Measurements from ENCODE around the gene MAP1B.

Gene MAP1B

GRCh38 chr5:72224946-72225463, 117.7 kb downstream of the MAP1B start:
- DNase-seq (ENCODE audit: low spot score) = peak; percentile 56

GRCh38 chr5:72225741-72226140, 118.5 kb downstream of the MAP1B start:
- DNase-seq (ENCODE audit: low spot score) = no peak

GRCh38 chr5:72226950-72227349, 119.7 kb downstream of the MAP1B start:
- DNase-seq (ENCODE audit: low spot score) = no peak

GRCh38 chr5:72228960-72229359, 121.7 kb downstream of the MAP1B start:
- no peak for DNase-seq (ENCODE audit: low spot score)

- no peak for DNase-seq (ENCODE audit: low spot score)
Observed at GRCh38 chr5:72231991-72232703, 124.9 kb downstream of the MAP1B start.

GRCh38 chr5:72232838-72233237, 125.6 kb downstream of the MAP1B start:
- no peak for DNase-seq (ENCODE audit: low spot score)

GRCh38 chr5:72233835-72234234, 126.6 kb downstream of the MAP1B start:
- no peak for DNase-seq (ENCODE audit: low spot score)

GRCh38 chr5:72234265-72234700, 127.0 kb downstream of the MAP1B start:
- DNase-seq (ENCODE audit: low spot score) = peak; percentile 68

GRCh38 chr5:72234868-72235267, 127.6 kb downstream of the MAP1B start:
- no peak for DNase-seq (ENCODE audit: low spot score)

GRCh38 chr5:72235725-72236124, 128.4 kb downstream of the MAP1B start:
- DNase-seq (ENCODE audit: low spot score) = no peak

GRCh38 chr5:72237415-72237814, 130.1 kb downstream of the MAP1B start:
- DNase-seq (ENCODE audit: low spot score) = no peak

- no peak for DNase-seq (ENCODE audit: low spot score)
Observed at GRCh38 chr5:72237879-72238278, 130.6 kb downstream of the MAP1B start.

- no peak for DNase-seq (ENCODE audit: low spot score)
Observed at GRCh38 chr5:72238712-72239445, 131.6 kb downstream of the MAP1B start.

GRCh38 chr5:72241346-72242003, 134.2 kb downstream of the MAP1B start:
- no peak for DNase-seq (ENCODE audit: low spot score)

GRCh38 chr5:72242796-72243475, 135.7 kb downstream of the MAP1B start:
- DNase-seq (ENCODE audit: low spot score) = no peak

- no peak for DNase-seq (ENCODE audit: low spot score)
Observed at GRCh38 chr5:72243706-72244105, 136.4 kb downstream of the MAP1B start.

- peak; percentile 59 for DNase-seq (ENCODE audit: low spot score)
Observed at GRCh38 chr5:72244862-72245371, 137.6 kb downstream of the MAP1B start.

- DNase-seq (ENCODE audit: low spot score) = no peak
Observed at GRCh38 chr5:72245546-72245945, 138.3 kb downstream of the MAP1B start.

- DNase-seq (ENCODE audit: low spot score) = no peak
Observed at GRCh38 chr5:72245951-72246532, 138.8 kb downstream of the MAP1B start.

GRCh38 chr5:72246954-72247442, 139.7 kb downstream of the MAP1B start:
- DNase-seq (ENCODE audit: low spot score) = no peak

GRCh38 chr5:72248410-72248981, 141.2 kb downstream of the MAP1B start:
- peak; percentile 89 for DNase-seq (ENCODE audit: low spot score)

Measured in AG08395 (cell line).